Measurements from ENCODE around the gene M1AP. TPM values are rescaled to one million over a fixed set of nuclear protein-coding genes. Genes with fewer than 3 reads are reported as not detected.

Gene M1AP
- total RNA-seq, 1 donor from 2014 or later: 4.9 TPM

- no peaks in the 10 kb centered on the region for H3K9me3 ChIP-seq
- peaks cover 24% of the 10 kb centered on the region for H3K4me1 ChIP-seq
- TF ChIP-seq CTCF (IDR thresholded peaks at IDR 0.05): no peak
- TF ChIP-seq POLR2A (IDR thresholded peaks at IDR 0.05): no peak
- TF ChIP-seq POLR2AphosphoS5 (IDR thresholded peaks at IDR 0.05; ENCODE audit: insufficient read depth in 1 of 2, low read depth in 1 of 2): no peak
- H3K27ac ChIP-seq: peak overlapping the region; percentile 72
- peak overlapping the region; percentile 53 to 78 for H3K4me3 ChIP-seq
- no peaks in the 10 kb centered on the region for H3K36me3 ChIP-seq
- no peak for DNase-seq (ENCODE audit: extremely low spot score in 2 of 2)
- intact Hi-C loops (cut with DNase I): no loop called here
- H3K27me3 ChIP-seq: no peaks in the 10 kb centered on the region
Observed at GRCh38 chr2:74548285-74548899, 99.7 kb downstream of the M1AP start.

GRCh38 chr2:74546004-74546403, 102.1 kb downstream of the M1AP start:
- Histone ChIP-seq H3K36me3 (no peaks in the 10 kb centered on the region), H3K4me3 (no peak overlapping the region), H3K9me3 (no peaks in the 10 kb centered on the region), H3K27ac (no peak overlapping the region), H3K4me1 (peaks cover 10% of the 10 kb centered on the region), H3K27me3 (no peaks in the 10 kb centered on the region)
- no peak for TF ChIP-seq CTCF (IDR thresholded peaks at IDR 0.05)
- no peak for TF ChIP-seq POLR2AphosphoS5 (IDR thresholded peaks at IDR 0.05; ENCODE audit: insufficient read depth in 1 of 2, low read depth in 1 of 2)
- TF ChIP-seq POLR2A (IDR thresholded peaks at IDR 0.05): no peak
- no peak for DNase-seq (ENCODE audit: extremely low spot score in 2 of 2)
- intact Hi-C loops (cut with DNase I): no loop called here

- Histone ChIP-seq H3K27me3 (no peaks in the 10 kb centered on the region), H3K36me3 (no peaks in the 10 kb centered on the region), H3K9me3 (no peaks in the 10 kb centered on the region), H3K27ac (no peak overlapping the region), H3K4me3 (no peak overlapping the region), H3K4me1 (peaks cover 7% of the 10 kb centered on the region)
- no peak for TF ChIP-seq POLR2A (IDR thresholded peaks at IDR 0.05)
- DNase-seq (ENCODE audit: extremely low spot score in 2 of 2): no peak
- intact Hi-C loops (cut with DNase I): no loop called here
Observed at GRCh38 chr2:74544634-74545033, 103.5 kb downstream of the M1AP start.

- H3K36me3 ChIP-seq: no peaks in the 10 kb centered on the region
- no peaks in the 10 kb centered on the region for H3K9me3 ChIP-seq
- H3K4me1 ChIP-seq: no peaks in the 10 kb centered on the region
- H3K4me3 ChIP-seq: no peak overlapping the region
- H3K27me3 ChIP-seq: no peaks in the 10 kb centered on the region
- no peak overlapping the region for H3K27ac ChIP-seq
- intact Hi-C loops (cut with DNase I): no loop called here
- TF ChIP-seq CTCF (IDR thresholded peaks at IDR 0.05) (no peak), POLR2AphosphoS5 (IDR thresholded peaks at IDR 0.05; ENCODE audit: insufficient read depth in 1 of 2, low read depth in 1 of 2) (no peak), POLR2A (IDR thresholded peaks at IDR 0.05) (no peak)
- no peak for DNase-seq (ENCODE audit: extremely low spot score in 2 of 2)
Observed at GRCh38 chr2:74542978-74543377, 105.2 kb downstream of the M1AP start.

GRCh38 chr2:74540291-74540690, 107.8 kb downstream of the M1AP start:
- intact Hi-C loops (cut with DNase I): no loop called here
- DNase-seq (ENCODE audit: extremely low spot score in 2 of 2): no peak
- Histone ChIP-seq H3K27me3 (no peaks in the 10 kb centered on the region), H3K4me3 (no peak overlapping the region), H3K36me3 (no peaks in the 10 kb centered on the region), H3K27ac (no peak overlapping the region), H3K9me3 (no peaks in the 10 kb centered on the region), H3K4me1 (no peaks in the 10 kb centered on the region)
- TF ChIP-seq POLR2AphosphoS5 (IDR thresholded peaks at IDR 0.05; ENCODE audit: insufficient read depth in 1 of 2, low read depth in 1 of 2) (no peak), POLR2A (IDR thresholded peaks at IDR 0.05) (no peak), CTCF (IDR thresholded peaks at IDR 0.05) (no peak)
